IPS-18c (cell line): ENCODE results near the gene CPA1.

Experiments
- H3K4me3 ChIP-seq: 2 replicates; pipeline ENCODE4 v1.7.0; 2013; ENCODE audit warnings: low read depth, mild to moderate bottlenecking, low read length, moderate library complexity; ENCODE audit not compliant: insufficient read depth
- H3K9me3 ChIP-seq: one replicate; pipeline ENCODE4 v1.6.1; 2013; ENCODE audit warnings: mild to moderate bottlenecking, low read length, moderate library complexity; ENCODE audit not compliant: control insufficient read depth, insufficient read depth

The CPA1 gene

GRCh38 chr7:130429019-130429418, 48.7 kb downstream of the CPA1 start:
- no peak overlapping the region for H3K4me3 ChIP-seq
- H3K9me3 ChIP-seq, result no peaks in the 10 kb centered on the region

GRCh38 chr7:130430115-130430514, 49.8 kb downstream of the CPA1 start:
- Histone ChIP-seq H3K9me3 (no peaks in the 10 kb centered on the region), H3K4me3 (no peak overlapping the region)

GRCh38 chr7:130430841-130431666, 50.8 kb downstream of the CPA1 start:
- no peaks in the 10 kb centered on the region for H3K9me3 ChIP-seq
- H3K4me3 ChIP-seq, result no peak overlapping the region

- no peak overlapping the region for H3K4me3 ChIP-seq
Observed at GRCh38 chr7:130432886-130433285, 52.6 kb downstream of the CPA1 start.

GRCh38 chr7:130433301-130433700, 53.0 kb downstream of the CPA1 start:
- Histone ChIP-seq H3K4me3 (no peak overlapping the region), H3K9me3 (no peaks in the 10 kb centered on the region)

More at GRCh38 chr7:130432886-130433285, 52.6 kb downstream of the CPA1 start:
- H3K9me3 ChIP-seq, result no peaks in the 10 kb centered on the region

GRCh38 chr7:130435311-130435854, 55.1 kb downstream of the CPA1 start:
- H3K4me3 ChIP-seq, result no peak overlapping the region
- no peaks in the 10 kb centered on the region for H3K9me3 ChIP-seq

GRCh38 chr7:130436253-130436652, 56.0 kb downstream of the CPA1 start:
- Histone ChIP-seq H3K4me3 (no peak overlapping the region), H3K9me3 (no peaks in the 10 kb centered on the region)
